ENCODE measurements around the gene TCEANC2.

The TCEANC2 gene

GRCh38 chr1:54112705-54113368 is 59.4 kb downstream of the TCEANC2 start:
- no peak for DNase-seq (ENCODE audit: low read depth in 1 of 2, low spot score in 1 of 2)

- no peak for DNase-seq (ENCODE audit: low read depth in 1 of 2, low spot score in 1 of 2)
Measured at GRCh38 chr1:54114001-54114400, 60.6 kb downstream of the TCEANC2 start.

GRCh38 chr1:54114955-54115354 is 61.5 kb downstream of the TCEANC2 start:
- DNase-seq (ENCODE audit: low read depth in 1 of 2, low spot score in 1 of 2): no peak

GRCh38 chr1:54115520-54115919 is 62.1 kb downstream of the TCEANC2 start:
- DNase-seq (ENCODE audit: low read depth in 1 of 2, low spot score in 1 of 2): no peak

- DNase-seq (ENCODE audit: low read depth in 1 of 2, low spot score in 1 of 2): no peak
Measured at GRCh38 chr1:54117815-54118563, 64.6 kb downstream of the TCEANC2 start.

- no peak for DNase-seq (ENCODE audit: low read depth in 1 of 2, low spot score in 1 of 2)
Measured at GRCh38 chr1:54118704-54119103, 65.3 kb downstream of the TCEANC2 start.

GRCh38 chr1:54120018-54120697 is 66.8 kb downstream of the TCEANC2 start:
- no peak for DNase-seq (ENCODE audit: low read depth in 1 of 2, low spot score in 1 of 2)

GRCh38 chr1:54120698-54121481 is 67.5 kb downstream of the TCEANC2 start:
- no peak for DNase-seq (ENCODE audit: low read depth in 1 of 2, low spot score in 1 of 2)

GRCh38 chr1:54121482-54122134 is 68.2 kb downstream of the TCEANC2 start:
- peak; percentile 23 to 43 for DNase-seq (ENCODE audit: low read depth in 1 of 2, low spot score in 1 of 2)

- DNase-seq (ENCODE audit: low read depth in 1 of 2, low spot score in 1 of 2): no peak
Measured at GRCh38 chr1:54122135-54122751, 68.8 kb downstream of the TCEANC2 start.

GRCh38 chr1:54122992-54123391 is 69.6 kb downstream of the TCEANC2 start:
- no peak for DNase-seq (ENCODE audit: low read depth in 1 of 2, low spot score in 1 of 2)

GRCh38 chr1:54124472-54124871 is 71.1 kb downstream of the TCEANC2 start:
- no peak for DNase-seq (ENCODE audit: low read depth in 1 of 2, low spot score in 1 of 2)

GRCh38 chr1:54124906-54125305 is 71.5 kb downstream of the TCEANC2 start:
- DNase-seq (ENCODE audit: low read depth in 1 of 2, low spot score in 1 of 2): no peak

GRCh38 chr1:54125386-54126070 is 72.1 kb downstream of the TCEANC2 start:
- no peak for DNase-seq (ENCODE audit: low read depth in 1 of 2, low spot score in 1 of 2)

GRCh38 chr1:54126271-54126815 is 72.9 kb downstream of the TCEANC2 start:
- DNase-seq (ENCODE audit: low read depth in 1 of 2, low spot score in 1 of 2): no peak

GRCh38 chr1:54127594-54128300 is 74.3 kb downstream of the TCEANC2 start:
- DNase-seq (ENCODE audit: low read depth in 1 of 2, low spot score in 1 of 2): no peak

GRCh38 chr1:54129858-54130257 is 76.5 kb downstream of the TCEANC2 start:
- DNase-seq (ENCODE audit: low read depth in 1 of 2, low spot score in 1 of 2): no peak

- DNase-seq (ENCODE audit: low read depth in 1 of 2, low spot score in 1 of 2): no peak
Measured at GRCh38 chr1:54131419-54131818, 78.0 kb downstream of the TCEANC2 start.

GRCh38 chr1:54132495-54132894 is 79.1 kb downstream of the TCEANC2 start:
- DNase-seq (ENCODE audit: low read depth in 1 of 2, low spot score in 1 of 2): no peak
